SHP77 (cell line): ENCODE data around the gene FOXP1.
"Not testable (repeated sequence)": the region's sequence is repeated elsewhere in the genome, so short reads cannot be mapped to it uniquely, and the experiment has no call there.

Source experiments
- DNase-seq, 2 experiments: peaks; one replicate each; lab custom pipeline; 2025; lab: John Stamatoyannopoulos, UW

FOXP1 gene

DNA sequence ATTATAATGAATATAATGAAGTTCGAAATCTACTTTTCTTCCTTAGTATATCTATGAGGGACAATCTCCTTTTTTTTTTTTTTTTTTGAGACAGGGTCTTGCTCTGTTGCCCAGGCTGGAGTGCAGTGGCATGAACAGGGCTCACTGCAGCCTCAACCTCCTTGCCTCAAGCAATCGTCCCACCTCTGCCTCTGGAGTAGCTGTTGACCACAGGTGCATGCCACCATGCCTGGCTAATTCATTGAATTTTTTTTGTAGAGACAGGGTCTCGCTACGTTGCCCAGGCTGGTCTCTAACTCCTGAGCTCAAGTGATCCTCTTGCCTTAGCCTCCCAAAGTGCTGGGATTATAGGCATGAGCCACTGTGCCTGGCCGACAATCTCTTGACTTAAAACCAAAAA lies 607.5 kb downstream of the FOXP1 start:
- not testable (repeated sequence) for DNase-seq

DNA sequence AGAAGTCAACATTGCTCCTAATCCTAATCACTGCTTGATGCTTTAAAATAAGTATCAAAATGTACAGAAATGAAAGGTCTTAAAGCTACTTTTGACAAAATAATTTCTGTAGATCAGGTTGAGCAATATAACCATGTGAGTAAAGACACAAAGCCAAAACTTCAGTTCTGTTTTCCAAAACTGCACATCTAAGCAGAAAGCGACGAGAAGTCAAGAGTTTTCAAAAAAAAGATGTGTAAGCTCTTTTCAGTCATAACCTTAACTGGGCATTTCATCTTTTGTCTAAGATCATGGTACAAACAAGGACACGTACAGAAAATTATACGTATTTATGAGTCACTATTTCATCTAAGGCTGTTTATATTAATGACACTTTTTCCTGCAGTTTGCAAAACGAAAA lies 608.8 kb downstream of the FOXP1 start:
- no peak for DNase-seq

DNA sequence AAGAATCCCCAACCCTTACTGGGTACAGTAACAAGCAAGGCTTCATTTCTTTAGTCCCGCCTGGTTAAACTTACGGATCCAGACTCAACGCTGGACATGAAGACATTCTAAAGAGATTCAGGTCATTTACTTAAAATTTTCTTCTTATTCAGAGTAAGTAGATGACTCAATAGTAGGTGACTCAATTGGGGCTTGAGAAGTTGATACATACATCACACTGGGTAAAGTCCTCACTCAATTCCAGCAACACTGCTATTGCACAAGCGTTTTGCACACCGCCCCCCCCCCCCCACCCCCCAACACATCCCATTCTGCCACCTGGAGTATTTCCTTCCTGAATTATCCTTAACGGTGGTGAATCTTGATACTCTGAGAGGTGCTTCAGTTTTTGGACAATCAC lies 610.0 kb downstream of the FOXP1 start:
- DNase-seq = no peak

DNA sequence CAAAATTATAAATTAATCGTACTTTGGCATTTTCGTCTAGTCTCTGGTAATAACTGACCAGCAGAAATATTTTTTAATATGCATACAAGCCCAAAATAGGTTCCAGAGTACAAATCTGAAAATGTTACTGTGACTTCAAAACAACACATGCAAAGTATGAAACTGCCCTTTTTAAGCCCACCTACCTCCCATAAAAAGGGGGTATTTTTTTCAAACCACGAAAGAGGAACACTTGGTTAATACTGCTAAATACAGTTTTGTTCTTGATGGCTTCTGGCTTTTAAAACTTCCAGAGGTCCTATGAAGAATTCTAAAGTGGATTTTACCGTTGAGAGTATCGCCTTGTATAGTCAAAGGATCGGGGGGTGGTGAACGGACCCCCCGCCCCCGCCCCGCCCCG lies 610.7 kb downstream of the FOXP1 start:
- no peak for DNase-seq

DNA sequence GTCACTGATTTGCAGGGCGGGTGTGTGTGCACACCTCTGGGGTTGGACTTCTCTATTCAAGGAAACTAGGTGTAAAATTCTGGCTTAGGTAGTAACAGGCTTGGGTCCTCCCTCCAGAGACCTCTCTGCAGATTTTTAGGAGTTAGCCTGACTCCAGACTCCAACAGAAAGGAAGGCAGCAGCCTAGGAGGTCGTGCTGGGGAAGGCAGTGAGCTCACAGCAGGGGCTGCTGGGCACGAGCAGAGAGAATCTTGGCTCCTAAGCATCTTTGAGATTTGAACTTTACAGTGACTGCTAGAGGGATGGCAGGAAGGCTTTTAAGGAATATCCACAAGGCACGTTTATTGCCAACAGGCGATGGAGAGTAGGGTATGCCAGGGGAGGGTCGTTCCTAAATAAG lies 612.6 kb downstream of the FOXP1 start:
- DNase-seq = no peak

DNA sequence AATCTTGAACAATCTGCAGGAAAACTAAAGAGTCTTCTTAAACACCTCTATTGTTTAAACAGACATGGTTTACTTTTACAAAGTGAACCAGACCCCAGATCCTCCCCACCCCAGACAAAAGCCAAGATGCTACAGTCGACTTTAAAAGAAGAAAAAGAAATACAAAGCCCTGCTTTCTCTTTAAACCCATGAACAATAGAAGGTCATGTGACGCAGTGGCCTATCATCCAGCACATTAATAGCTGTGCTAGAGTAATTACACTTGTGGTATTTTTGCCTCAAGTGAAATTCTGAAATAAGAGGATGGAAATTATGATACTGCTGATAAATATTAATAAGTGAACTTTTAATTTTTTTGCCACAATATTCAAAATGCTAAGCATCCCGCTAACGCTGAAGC lies 613.4 kb downstream of the FOXP1 start:
- no peak for DNase-seq

DNA sequence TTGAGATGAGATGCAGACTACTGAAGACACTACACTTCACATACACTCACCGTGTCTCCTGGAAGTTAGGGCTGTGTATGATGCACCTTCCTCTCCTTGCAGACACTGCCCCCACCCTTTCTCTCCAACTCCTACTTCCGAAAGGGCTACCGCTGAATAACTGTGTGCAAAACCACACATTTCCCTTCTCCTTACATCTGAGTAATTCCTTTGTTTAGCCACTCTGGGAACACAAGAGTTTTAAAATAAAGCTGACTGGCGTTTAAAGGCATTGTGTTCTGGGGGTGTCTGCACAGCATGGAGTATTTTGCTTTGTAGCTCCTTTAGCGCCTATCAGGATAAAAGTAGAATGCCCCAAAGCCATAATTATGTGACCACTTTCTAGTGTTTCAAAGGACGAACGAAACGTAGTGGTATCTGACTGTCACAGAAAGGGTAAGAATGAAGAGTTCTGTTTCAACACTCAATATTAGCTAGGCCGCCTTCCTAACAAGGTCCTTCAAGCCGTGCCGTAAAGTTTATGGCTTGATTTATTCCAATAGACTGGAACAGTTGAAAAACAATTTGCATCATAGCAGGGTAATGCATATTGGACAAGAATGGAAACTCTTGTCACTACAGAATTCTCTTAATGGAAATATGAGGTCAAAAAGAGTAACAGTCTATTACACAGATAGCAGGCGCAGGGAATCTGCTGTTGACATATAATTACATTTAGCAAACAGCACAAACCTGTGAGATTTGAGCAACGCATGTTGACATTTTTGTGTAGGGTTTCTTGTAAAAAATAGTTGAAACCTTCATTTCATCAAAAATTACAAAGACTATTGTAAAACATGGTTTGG lies 619.9 kb downstream of the FOXP1 start:
- DNase-seq = no peak

DNA sequence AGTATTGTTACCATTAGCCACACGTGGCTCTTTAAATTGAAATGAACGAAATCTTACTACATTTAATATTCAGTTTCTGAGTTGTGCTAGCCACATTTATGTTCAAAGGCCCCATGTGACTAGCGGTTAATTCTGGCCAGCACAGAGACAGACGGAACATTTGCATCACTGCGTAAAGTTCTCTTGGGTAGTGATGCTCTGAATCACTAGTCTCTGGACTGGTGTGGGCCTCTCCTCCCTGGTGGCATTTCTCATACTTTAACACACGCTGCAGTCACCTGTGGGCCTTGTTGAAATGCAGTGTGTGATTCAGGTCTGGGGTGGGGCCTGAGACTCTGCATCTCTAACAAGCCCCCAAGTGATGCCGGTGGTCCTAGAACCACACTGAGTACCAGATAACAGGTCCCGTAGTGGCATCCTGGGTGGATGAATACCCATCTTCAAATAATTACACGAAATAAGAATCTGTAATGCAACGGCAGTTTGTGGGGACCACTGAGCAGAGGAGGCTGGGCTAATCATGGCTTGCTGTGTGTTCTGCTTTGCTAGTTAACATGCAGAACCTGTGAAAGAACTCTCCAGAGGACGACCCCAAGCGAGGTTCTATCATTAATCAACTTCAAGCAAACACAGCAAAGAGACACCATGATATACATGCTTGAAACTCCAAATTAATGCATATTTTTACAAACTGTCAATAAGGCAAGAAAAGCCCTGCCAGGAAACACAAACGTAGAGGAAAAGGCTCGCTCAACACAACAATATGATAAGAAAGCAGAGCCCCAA lies 623.8 kb downstream of the FOXP1 start:
- DNase-seq = no peak

DNA sequence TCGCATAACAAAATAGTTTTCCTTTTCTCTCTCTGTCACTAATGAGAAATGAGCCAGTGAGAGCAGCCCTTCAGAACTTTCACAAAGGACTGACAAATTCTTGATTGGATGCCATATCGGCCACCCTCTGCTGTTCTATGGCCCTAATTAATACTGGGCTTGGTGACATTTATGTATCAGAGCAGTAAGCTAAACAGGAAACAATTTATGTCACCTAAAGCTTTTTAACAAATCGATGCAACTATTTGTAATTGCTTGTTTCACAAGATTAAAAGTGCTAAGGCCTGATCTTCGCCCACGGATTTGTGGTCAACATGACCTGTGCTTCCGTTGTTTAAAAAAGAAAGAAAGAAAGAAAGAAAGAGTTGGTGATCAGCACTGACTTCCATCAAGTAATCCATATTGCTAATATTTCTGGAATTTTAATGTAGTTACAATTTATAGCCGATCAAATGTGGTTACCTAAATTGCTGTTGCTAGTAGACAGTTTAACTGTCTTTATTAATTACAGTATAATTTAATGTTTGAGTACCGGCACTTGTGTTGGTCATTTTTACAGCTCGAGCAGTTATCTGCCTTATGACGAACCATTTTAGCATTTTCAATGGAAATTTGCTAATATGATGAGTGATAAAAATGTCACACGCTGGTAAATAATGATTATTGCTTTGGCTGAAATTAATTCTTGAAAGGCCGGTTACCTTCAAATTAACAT lies 631.3 kb downstream of the FOXP1 start:
- no peak for DNase-seq

DNA sequence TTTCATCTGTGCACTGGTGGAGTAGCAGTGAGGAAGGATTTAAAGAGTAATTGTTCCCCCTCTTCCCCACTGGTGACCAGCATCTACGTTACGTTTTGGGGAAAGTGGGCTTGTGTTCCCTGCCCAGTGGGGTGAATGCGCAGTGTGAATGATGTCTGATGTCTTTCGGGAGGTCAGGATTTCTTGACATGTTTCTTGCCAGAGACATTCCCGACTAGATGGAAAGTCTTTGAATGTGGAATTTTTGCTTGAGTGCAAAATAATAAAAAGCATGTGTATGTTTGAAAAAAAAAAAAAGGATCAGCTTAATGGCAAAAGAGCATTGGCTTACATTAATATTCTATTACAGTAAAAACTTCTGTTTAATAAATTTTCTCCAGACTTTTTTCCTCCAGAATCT lies 632.2 kb downstream of the FOXP1 start:
- no peak for DNase-seq

DNA sequence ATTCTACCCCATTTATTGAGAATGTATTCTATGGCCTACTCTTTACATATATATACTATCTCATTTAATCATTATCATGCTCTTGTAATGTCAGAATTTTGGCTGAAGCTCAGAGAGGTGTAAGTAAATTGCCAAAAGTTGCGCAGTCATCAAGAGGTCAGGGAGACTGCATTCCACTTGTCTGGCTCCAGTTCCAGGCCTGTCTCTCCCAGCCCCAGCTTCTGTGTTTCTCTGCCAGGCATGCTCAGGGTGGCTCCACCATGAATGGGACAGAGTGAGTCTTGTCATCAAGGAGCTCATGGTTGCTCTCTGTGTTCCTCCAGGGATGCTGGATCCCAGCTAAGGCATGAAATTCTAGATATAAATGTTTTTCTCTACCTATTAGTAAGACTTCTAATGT lies 635.9 kb downstream of the FOXP1 start:
- DNase-seq = no peak

DNA sequence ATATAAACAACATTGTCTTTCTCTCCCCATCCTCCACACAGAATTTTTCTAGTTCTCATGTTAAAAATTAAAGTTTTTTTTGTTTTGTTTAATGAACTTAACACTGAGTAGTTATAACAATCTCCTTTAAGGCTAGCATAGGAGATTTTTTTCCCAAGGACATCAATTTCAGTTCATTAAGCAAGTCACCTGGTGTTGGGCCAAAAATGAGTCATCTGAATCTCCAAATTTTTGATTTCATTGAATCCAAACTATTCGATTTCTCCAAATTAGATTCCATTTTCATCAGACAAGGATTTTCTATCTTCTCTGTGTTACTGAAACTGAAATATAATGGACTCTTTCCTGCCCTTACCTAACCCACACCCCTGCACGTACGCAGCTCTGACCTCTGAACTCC lies 639.6 kb downstream of the FOXP1 start:
- DNase-seq = no peak

DNA sequence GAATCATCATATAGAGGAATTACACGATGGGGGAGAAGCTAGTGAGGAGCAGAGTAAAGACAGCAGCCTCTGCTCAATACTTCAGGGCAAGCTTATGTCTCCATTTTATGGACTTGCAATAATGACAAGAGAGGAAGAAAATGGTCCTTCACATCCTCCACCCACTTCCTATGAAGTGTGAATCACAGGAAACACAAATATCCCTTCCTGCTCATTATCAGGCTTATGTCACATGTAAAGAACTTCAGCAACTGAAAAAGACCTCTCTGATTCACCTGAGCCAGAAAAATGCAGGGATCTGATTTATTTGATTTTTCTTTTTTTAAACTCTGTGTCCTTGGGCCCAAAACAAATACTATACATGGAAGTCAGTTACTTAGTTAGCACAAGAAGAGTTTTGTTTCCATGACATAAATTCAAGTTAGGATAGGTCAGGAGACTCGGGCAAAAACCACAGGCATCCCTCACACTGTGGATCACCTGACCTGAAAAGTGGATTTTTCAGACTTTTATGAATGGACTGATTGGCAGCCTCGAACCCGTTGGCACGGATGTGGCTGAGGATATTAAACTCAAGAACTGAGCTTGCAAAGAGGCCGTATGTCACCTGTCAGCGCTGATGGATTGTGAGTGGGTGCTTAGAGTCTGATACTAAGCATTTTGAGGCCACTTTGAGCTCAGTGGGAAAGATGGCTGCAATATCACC lies 650.3 kb downstream of the FOXP1 start:
- no peak for DNase-seq

DNA sequence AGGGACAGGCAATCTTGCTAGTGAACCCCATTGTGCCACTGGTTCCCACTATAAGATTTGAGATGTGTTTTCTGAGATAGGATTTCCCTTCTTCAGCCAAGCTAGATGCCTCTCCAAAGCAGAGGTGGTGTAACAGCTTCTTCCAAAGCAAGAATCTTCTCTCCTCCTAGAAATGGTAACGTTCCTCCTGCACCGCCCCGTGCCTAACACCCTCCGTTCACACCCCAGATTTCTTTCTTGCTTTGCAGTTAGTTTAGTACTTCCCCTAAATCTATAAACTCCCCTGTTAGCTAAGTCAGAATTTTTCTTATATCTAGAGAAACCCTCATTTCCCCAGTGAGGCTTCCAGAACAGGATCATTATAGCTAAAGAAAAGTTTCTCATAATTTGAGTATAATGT lies 653.5 kb downstream of the FOXP1 start:
- no peak for DNase-seq

DNA sequence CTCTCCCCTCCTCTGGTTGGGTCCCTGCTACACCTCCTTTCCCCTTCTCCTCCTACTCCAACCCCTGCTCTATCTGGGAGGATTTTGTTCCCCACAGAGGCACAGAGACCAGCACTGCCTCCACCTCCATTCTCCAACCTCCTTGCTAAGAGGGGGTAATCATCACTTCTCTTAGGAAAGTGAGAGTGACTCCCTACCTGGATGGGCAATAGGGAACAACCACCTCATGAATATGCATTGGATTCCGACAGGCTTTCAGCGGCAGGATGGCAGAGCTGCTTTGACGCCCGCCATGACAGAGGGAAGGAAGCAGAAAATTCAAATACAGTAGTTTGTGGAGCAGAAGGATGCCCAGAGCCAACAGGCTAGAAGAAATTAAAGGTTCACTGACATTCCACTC lies 656.3 kb downstream of the FOXP1 start:
- DNase-seq = no peak

DNA sequence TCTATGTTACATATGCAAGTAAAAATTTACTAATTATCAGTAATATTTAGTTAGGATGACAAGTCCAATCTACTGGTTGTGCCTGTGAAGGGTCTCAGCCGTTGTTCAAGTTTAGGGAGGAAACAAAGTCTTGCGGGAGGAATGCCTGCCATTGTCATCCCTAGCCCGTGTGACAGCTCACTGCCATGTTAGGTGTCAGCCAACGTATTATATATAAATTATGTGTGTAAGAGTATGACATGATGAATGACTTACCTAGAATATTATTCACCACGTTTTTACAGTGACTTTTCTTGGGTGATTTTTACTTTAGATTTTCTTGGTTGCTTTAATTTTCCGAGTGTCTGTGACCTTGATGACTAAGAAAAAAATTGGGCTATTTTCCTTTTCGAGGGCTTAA lies 656.7 kb downstream of the FOXP1 start:
- DNase-seq = no peak

DNA sequence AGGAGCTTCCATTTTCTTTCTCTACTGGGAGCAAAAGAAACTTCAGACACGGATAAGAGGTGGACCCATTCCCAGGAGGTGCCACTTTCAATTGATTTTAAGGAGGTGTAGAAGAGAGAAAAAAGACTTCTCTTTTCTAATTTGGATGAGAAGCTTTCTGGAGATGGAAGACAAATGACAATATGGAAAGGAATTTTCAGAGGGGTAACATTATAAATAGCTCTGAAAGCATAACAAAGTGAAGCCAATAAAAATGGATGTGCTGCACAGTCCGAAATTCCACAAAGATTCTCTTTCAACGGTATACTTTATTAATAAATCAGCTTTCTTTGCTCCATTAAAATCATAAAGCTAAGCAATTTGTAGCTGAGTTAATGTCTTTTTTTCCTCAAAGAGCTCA lies 663.9 kb downstream of the FOXP1 start:
- no peak for DNase-seq

DNA sequence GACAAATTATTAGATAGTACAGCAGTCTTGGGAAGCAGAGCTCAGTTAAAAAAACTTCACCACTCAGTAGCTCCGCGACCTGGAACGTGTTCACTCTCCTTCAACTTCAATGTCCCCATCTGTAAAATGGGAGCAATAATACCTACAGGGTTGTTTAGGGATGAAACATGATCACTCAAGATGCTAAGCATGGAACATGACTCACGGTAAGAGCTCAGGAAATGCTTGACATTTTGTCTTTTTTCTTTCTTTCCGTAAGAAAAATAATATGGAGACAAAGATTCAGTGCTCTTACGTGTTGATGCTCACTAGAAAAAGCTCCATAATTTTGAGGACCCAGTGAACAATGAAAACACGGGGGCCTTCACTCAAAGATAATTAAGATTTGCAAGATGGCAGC lies 664.4 kb downstream of the FOXP1 start:
- no peak for DNase-seq

DNA sequence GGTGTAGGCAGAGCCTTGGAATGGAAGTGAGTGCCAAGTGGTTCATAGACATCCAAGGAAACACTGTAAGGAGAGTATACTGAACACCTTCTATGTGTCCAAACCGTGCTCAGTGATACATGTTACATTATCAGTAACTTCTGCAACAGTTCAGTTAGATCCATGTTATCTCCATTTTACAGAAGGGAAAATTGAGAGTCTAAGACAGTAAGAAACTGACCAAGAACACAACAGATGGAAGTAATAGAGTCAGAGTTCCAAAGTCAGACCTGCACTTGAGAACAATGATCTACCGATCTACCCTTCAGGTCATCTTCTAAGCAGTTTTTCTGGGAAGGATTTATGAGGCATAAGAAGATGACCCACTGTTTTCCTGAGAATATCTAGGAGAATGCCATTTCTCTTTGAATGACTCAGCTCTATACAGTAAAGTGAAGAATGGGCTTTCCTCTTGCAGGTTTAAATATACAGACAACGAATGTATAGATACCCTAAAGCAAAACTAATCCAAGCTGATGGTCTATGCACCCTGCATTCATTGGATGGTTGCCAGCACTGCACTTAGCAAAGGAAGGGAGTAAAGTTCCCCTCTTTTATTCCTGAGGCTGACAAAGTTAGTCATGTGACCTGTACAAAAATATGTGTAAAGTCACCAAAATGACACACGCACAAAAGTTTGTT lies 667.0 kb downstream of the FOXP1 start:
- DNase-seq = no peak

DNA sequence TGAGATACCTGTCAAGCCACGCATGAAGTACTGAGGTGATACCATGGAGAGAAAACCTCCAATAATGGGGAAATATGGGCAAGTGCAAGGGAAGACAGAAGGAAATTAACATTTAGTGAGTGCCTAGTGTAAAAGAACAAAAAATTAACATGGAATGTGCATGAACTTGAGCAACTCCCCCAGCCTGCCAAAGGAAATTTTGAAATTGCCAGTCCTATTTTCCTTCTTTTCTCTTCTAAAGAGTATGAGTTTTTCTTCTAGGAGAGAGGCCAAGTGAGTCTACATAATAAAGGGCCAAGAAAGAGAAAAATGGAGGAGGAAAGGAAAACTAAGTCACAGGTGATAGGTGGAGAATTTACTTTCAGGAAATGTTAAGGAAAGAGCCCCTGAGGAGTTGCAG lies 668.7 kb downstream of the FOXP1 start:
- no peak for DNase-seq

DNA sequence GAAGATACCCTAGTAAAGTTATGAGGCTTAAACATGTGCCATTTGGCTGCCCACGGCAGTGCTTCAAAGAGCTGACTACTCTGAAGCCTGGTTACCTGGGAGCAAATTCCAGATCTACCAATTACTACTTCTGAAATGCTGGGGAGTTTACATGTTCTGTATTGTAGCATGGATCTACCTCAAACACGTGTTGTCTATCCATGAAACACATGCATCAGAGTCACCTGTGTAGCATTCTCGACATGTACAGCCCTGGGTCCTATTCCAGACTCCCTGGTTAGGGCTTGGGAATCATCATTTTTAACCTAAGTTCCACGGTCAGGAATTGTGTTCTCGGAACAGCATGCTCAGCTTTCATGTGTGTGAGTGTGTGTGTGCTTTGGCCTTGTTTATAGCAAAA lies 671.8 kb downstream of the FOXP1 start:
- DNase-seq = no peak

DNA sequence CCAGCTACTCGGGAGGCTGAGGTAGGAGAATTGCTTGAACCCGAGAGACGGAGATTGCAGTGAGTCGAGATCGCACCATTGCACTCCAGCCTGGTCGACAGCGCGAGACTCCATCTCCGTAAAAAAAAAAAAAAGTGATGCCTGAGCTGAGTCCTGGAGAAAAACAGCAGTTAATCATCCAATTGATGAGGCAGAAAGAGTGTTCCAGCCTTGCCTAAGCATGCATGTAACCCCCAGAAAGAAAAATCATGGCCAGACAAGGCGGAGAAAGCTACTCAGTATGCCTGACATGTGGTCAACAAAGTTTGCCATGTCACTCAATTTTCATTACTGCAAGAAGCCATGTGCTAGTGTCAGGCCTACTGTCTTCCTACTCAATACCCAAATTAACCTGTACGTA lies 678.0 kb downstream of the FOXP1 start:
- DNase-seq = no peak
